K562 (cell line): ENCODE results near the gene EFNA5. TPM values are rescaled to one million over a fixed set of nuclear protein-coding genes. Genes with fewer than 3 reads are reported as not detected.

ENCODE experiments used
- ATAC-seq: fragments of 200-7000 bp; cut with Tn5 transposase; 3 replicates; pipeline ENCODE4 v1.9.1; 2020; ENCODE audit warnings: moderate library complexity
- BruUV-seq: library from RNA; stranded (reverse); fragments of 400-500 nt; replicated peaks from 2 replicates; lab custom pipeline; 2021; lab: Mats Ljungman, UMichigan
- CTCF ChIA-PET: fragments of 300-600 bp; formaldehyde crosslinking; extraction: SDS; loops from one replicate; lab custom pipeline; 2021; ENCODE audit warnings: low intra/inter-chr PET ratio; lab: Yijun Ruan, JAX
- POLR2A ChIA-PET: fragments of 300-600, 350-650 bp; sonication (Branson Sonifier 250); formaldehyde crosslinking; extraction: SDS; loops from one replicate; lab custom pipeline; 2021; ENCODE audit warnings: antibody characterized with exemption, inconsistent platforms; lab: Yijun Ruan, JAX
- DNase-seq, 4 experiments: peaks; one replicate each; pipeline versions ENCODE4 v3.0.0 to v3.0.0-alpha.2; 2011 to 2018; ENCODE audit warnings: low spot score in 3 of 4, mixed read lengths in 3 of 4; ENCODE audit errors: extremely low read depth in 1 of 4
- FAIRE-seq: peaks from 2 replicates; lab custom pipeline; 2011; peaks lifted over from hg19 to GRCh38; lab: Jason Lieb, UNC
- H2AFZ ChIP-seq: 2 replicates; pipeline ENCODE4 v1.6.0; 2011; ENCODE audit warnings: low read depth, low read length, control low read depth, inconsistent platforms
- H3K27ac ChIP-seq: fragments of 200-600 bp; 3 replicates; pipeline ENCODE4 v1.8.0; 2011; ENCODE audit warnings: low read depth, mild to moderate bottlenecking, control low read depth, inconsistent platforms, low read length, moderate library complexity, mixed read lengths; ENCODE audit errors: extremely low read depth
- H3K27me3 ChIP-seq, 2 experiments: fragments of 300-600 bp in 1 of 2; 2 replicates in 1 of 2; 3 replicates in 1 of 2; pipeline versions ENCODE4 v1.6.0 to v1.8.0; 2011; ENCODE audit warnings: inconsistent platforms in 2 of 2, low read length in 2 of 2, mild to moderate bottlenecking in 1 of 2, mixed read lengths in 1 of 2, moderate library complexity in 1 of 2; ENCODE audit not compliant: control insufficient read depth in 2 of 2, insufficient read depth in 2 of 2
- H3K36me3 ChIP-seq: fragments of 300-600 bp; 3 replicates; pipeline ENCODE4 v1.8.0; 2011; ENCODE audit warnings: mild to moderate bottlenecking, low read length, inconsistent platforms; ENCODE audit not compliant: control insufficient read depth, insufficient read depth
- H3K4me1 ChIP-seq, 2 experiments: fragments of 200-600 bp in 1 of 2; replicated peaks in 1 of 2; 2 replicates in 1 of 2; 3 replicates in 1 of 2; pipeline versions ENCODE4 v1.5.1 to v1.8.0; 2011; ENCODE audit warnings: inconsistent platforms in 2 of 2, low read length in 2 of 2, mild to moderate bottlenecking in 1 of 2, mixed read lengths in 1 of 2, moderate library complexity in 1 of 2; ENCODE audit not compliant: control insufficient read depth in 2 of 2, insufficient read depth in 2 of 2
- H3K4me2 ChIP-seq: 2 replicates; pipeline ENCODE4 v1.6.1; 2011; ENCODE audit warnings: low read length, control low read depth, inconsistent platforms, mixed read lengths; ENCODE audit not compliant: insufficient read depth
- H3K4me3 ChIP-seq: fragments of 200-600 bp; sonication (generic), shearing (Covaris generic); 2 replicates; pipeline ENCODE4 v1.5.1; 2016; ENCODE audit warnings: control low read depth, inconsistent platforms
- H3K79me2 ChIP-seq: fragments of 200-600 bp; 3 replicates; pipeline ENCODE4 v1.8.0; 2011; ENCODE audit warnings: low read length, inconsistent platforms; ENCODE audit not compliant: control insufficient read depth, insufficient read depth
- H3K9ac ChIP-seq, 2 experiments: 2 replicates each; pipeline versions ENCODE4 v1.6.0 to v1.6.1; 2011; ENCODE audit warnings: low read depth in 2 of 2, low read length in 2 of 2, control low read depth in 1 of 2, inconsistent platforms in 1 of 2, mild to moderate bottlenecking in 1 of 2, mixed read lengths in 1 of 2; ENCODE audit not compliant: insufficient read depth in 1 of 2
- H3K9me1 ChIP-seq: one replicate; pipeline ENCODE4 v1.6.0; 2011; ENCODE audit warnings: inconsistent platforms, mild to moderate bottlenecking, low read length, moderate library complexity; ENCODE audit not compliant: control insufficient read depth, insufficient read depth
- H3K9me3 ChIP-seq: replicated peaks from 2 replicates; pipeline ENCODE4 v1.5.1; 2011; ENCODE audit warnings: low read depth, low read length, inconsistent platforms; ENCODE audit not compliant: control insufficient read depth, insufficient read depth
- H4K20me1 ChIP-seq: replicated peaks from 2 replicates; pipeline ENCODE4 v1.6.1; 2011; ENCODE audit warnings: low read length, inconsistent platforms, mixed read lengths; ENCODE audit not compliant: control insufficient read depth, insufficient read depth
- ATF4 ChIP-seq: fragments of 450-650 bp; formaldehyde crosslinking; IDR thresholded peaks from 2 replicates; pipeline ENCODE4 v1.4.0; 2022; ENCODE audit warnings: mild to moderate bottlenecking, moderate library complexity
- PHF8 ChIP-seq: fragments of 200-600 bp; sonication (generic); IDR thresholded peaks from 2 replicates; pipeline ENCODE4 v1.6.1; 2012; ENCODE audit warnings: mixed run types, mild to moderate bottlenecking, inconsistent platforms, low read length, moderate library complexity, borderline replicate concordance
- POLR3A ChIP-seq: IDR thresholded peaks from 2 replicates; pipeline ENCODE4 v1.6.1; 2011; ENCODE audit warnings: borderline replicate concordance, mild to moderate bottlenecking, moderate library complexity; ENCODE audit not compliant: insufficient read length, insufficient read depth; ENCODE audit errors: extremely low read depth
- RFX5 ChIP-seq: IDR thresholded peaks from 2 replicates; pipeline ENCODE4 v1.6.1; 2011; ENCODE audit warnings: low read depth, mild to moderate bottlenecking, improper control_type of control experiment, low read length
- RFX7 ChIP-seq: fragments of 250-450 bp; sonication (Bioruptor Pico); IDR thresholded peaks from 2 replicates; pipeline ENCODE4 v1.5.1; 2021; ENCODE audit warnings: mild to moderate bottlenecking
- STAG1 ChIP-seq: sonication (generic); formaldehyde crosslinking; IDR thresholded peaks from 2 replicates; pipeline ENCODE4 v1.5.0; 2020; ENCODE audit warnings: missing genetic modification reagents, borderline replicate concordance
- TCF3 ChIP-seq: sonication (generic); formaldehyde crosslinking; IDR thresholded peaks from 2 replicates; pipeline ENCODE4 v1.4.0; 2020; ENCODE audit warnings: mild to moderate bottlenecking, missing genetic modification reagents
- TRIM28 ChIP-seq: fragments of 450-650 bp; IDR thresholded peaks from 2 replicates; pipeline ENCODE4 v1.6.1; 2017
- XRCC4 ChIP-seq: IDR thresholded peaks from one replicate; pipeline ENCODE4 v1.6.1; 2011; ENCODE audit not compliant: insufficient read depth, insufficient read length; ENCODE audit errors: extremely low read depth
- WGBS: fragments of 100-300 bp; shearing (Covaris generic); methylation state at CpG from one replicate; pipeline ENCODE4 v1.1.6; 2016; ENCODE audit warnings: low coverage, mixed read lengths; ENCODE audit not compliant: insufficient coverage; ENCODE audit errors: missing lambda C conversion rate; 5-methylcytosine and 5-hydroxymethylcytosine counted together
- in situ Hi-C: fragments of 300-500 bp; cut with MboI; formaldehyde crosslinking; loops from 4 replicates; pipeline ENCODE4 v1.15.0; 2018; ENCODE audit warnings: inconsistent platforms, mixed read lengths
- intact Hi-C: fragments of 100-400 bp; cut with micrococcal nuclease; formaldehyde crosslinking; loops from 2 replicates; pipeline ENCODE4 v1.14.2; 2022
- polyA plus RNA-seq, 8 experiments: library from polyadenylated mRNA; depleted of rRNA in 4 of 8; stranded (reverse) in 5 of 8; unstranded in 3 of 8; fragments of >200 nt; fragmentation: Nextera tagmentation in 2 of 8; fragmentation: Illumina TruSeq in 1 of 8; extraction: Ambion mirVana in 2 of 8; extraction: Trizol in 1 of 8; gene quantifications; 2 replicates each; pipeline versions ENCODE4 v1.2.1 to v1.2.3, GENCODE V29; 2011 to 2014; ENCODE audit warnings: inconsistent platforms in 1 of 8, missing spikeins in 1 of 8
- total RNA-seq, 7 experiments: library from RNA; depleted of rRNA in 6 of 7; stranded (reverse); fragments of >200 nt in 6 of 7; fragmentation: Illumina TruSeq in 2 of 7; extraction: Trizol in 2 of 7; gene quantifications; 2 replicates each; pipeline versions ENCODE4 v1.2.1 to v1.2.3, GENCODE V29; 2011 to 2021; ENCODE audit warnings: low replicate concordance in 1 of 7
- TF ChIP-seq, protein P1 (sequence below): fragments of 200-800 bp; sonication (Bioruptor generic); IDR thresholded peaks from 2 replicates; pipeline ENCODE4 v1.6.1; 2016; ENCODE audit warnings: missing genetic modification characterization, missing compliant biosample characterization
- TF ChIP-seq, protein P2 (sequence below): sonication (generic); formaldehyde crosslinking; IDR thresholded peaks from 2 replicates; pipeline ENCODE4 v1.8.0; 2022; ENCODE audit warnings: missing genetic modification reagents, mild to moderate bottlenecking, borderline replicate concordance
- TF ChIP-seq, protein P3 (sequence below): sonication (generic); IDR thresholded peaks from 2 replicates; pipeline ENCODE4 v1.6.1; 2016

The EFNA5 gene
- total and polyA plus RNA-seq, 9 of the 15 experiments (the other 6 are each of a cell fraction or from before 2014, with no cell fraction given), result 0.20 TPM; not detected in 8

DNA sequence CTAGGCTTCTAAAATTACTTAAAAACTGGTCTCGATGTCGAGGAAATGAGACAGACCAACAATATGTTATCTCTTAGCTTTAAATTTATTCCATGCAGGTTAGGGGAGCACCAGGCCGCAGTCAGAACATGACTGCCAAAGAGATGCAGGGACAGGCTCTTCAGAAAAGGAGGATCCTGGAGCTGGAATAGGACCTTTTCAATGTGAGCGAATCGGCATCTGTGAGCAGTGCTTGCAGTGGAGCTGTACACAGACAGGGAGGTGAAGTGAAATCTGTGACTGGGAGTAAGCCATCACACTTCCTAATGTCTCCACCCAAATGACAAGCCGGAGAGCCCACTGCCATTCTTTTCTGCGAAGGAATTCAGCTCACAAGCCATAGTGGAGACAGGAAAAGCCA lies 78.2 kb downstream of the EFNA5 start:
- WGBS, result 1% methylated on average over 7 of the region's 7 CpGs
- FAIRE-seq (no peak), ATAC-seq (no peak), DNase-seq (no peak)
- Histone ChIP-seq H3K79me2 (no peaks in the 10 kb centered on the region), H3K27ac (no peak overlapping the region), H3K36me3 (no peaks in the 10 kb centered on the region), H3K9me3 (no peaks in the 10 kb centered on the region), H3K27me3 (no peaks in the 10 kb centered on the region), H3K9me1 (no peaks in the 10 kb centered on the region), H3K4me3 (no peak overlapping the region), H2AFZ (no peak overlapping the region), H4K20me1 (no peaks in the 10 kb centered on the region), H3K4me2 (no peak overlapping the region), H3K4me1 (no peaks in the 10 kb centered on the region), H3K9ac (no peak overlapping the region)
- intact Hi-C loops (no loop called here), in situ Hi-C loops (no loop called here)
- no TSS peak for BruUV-seq
- CTCF ChIA-PET, result no interaction called here
- TF ChIP-seq, protein P1, sequence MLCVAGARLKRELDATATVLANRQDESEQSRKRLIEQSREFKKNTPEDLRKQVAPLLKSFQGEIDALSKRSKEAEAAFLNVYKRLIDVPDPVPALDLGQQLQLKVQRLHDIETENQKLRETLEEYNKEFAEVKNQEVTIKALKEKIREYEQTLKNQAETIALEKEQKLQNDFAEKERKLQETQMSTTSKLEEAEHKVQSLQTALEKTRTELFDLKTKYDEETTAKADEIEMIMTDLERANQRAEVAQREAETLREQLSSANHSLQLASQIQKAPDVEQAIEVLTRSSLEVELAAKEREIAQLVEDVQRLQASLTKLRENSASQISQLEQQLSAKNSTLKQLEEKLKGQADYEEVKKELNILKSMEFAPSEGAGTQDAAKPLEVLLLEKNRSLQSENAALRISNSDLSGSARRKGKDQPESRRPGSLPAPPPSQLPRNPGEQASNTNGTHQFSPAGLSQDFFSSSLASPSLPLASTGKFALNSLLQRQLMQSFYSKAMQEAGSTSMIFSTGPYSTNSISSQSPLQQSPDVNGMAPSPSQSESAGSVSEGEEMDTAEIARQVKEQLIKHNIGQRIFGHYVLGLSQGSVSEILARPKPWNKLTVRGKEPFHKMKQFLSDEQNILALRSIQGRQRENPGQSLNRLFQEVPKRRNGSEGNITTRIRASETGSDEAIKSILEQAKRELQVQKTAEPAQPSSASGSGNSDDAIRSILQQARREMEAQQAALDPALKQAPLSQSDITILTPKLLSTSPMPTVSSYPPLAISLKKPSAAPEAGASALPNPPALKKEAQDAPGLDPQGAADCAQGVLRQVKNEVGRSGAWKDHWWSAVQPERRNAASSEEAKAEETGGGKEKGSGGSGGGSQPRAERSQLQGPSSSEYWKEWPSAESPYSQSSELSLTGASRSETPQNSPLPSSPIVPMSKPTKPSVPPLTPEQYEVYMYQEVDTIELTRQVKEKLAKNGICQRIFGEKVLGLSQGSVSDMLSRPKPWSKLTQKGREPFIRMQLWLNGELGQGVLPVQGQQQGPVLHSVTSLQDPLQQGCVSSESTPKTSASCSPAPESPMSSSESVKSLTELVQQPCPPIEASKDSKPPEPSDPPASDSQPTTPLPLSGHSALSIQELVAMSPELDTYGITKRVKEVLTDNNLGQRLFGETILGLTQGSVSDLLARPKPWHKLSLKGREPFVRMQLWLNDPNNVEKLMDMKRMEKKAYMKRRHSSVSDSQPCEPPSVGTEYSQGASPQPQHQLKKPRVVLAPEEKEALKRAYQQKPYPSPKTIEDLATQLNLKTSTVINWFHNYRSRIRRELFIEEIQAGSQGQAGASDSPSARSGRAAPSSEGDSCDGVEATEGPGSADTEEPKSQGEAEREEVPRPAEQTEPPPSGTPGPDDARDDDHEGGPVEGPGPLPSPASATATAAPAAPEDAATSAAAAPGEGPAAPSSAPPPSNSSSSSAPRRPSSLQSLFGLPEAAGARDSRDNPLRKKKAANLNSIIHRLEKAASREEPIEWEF (CRISPR knock-in tag), result no peak
- TF ChIP-seq, protein P2, sequence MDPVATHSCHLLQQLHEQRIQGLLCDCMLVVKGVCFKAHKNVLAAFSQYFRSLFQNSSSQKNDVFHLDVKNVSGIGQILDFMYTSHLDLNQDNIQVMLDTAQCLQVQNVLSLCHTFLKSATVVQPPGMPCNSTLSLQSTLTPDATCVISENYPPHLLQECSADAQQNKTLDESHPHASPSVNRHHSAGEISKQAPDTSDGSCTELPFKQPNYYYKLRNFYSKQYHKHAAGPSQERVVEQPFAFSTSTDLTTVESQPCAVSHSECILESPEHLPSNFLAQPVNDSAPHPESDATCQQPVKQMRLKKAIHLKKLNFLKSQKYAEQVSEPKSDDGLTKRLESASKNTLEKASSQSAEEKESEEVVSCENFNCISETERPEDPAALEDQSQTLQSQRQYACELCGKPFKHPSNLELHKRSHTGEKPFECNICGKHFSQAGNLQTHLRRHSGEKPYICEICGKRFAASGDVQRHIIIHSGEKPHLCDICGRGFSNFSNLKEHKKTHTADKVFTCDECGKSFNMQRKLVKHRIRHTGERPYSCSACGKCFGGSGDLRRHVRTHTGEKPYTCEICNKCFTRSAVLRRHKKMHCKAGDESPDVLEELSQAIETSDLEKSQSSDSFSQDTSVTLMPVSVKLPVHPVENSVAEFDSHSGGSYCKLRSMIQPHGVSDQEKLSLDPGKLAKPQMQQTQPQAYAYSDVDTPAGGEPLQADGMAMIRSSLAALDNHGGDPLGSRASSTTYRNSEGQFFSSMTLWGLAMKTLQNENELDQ (CRISPR knock-in tag), result no peak
- no peak for TF ChIP-seq TCF3 (CRISPR knock-in tag)
- TF ChIP-seq STAG1 (CRISPR knock-in tag), result no peak
- TF ChIP-seq POLR3A, result no peak
- TF ChIP-seq ATF4 (CRISPR knock-in tag), result no peak
- no peak for TF ChIP-seq PHF8
- TF ChIP-seq TRIM28, result no peak
- no peak for TF ChIP-seq XRCC4
- TF ChIP-seq RFX5, result no peak
- TF ChIP-seq RFX7 (CRISPR knock-in tag), result no peak
- TF ChIP-seq, protein P3, sequence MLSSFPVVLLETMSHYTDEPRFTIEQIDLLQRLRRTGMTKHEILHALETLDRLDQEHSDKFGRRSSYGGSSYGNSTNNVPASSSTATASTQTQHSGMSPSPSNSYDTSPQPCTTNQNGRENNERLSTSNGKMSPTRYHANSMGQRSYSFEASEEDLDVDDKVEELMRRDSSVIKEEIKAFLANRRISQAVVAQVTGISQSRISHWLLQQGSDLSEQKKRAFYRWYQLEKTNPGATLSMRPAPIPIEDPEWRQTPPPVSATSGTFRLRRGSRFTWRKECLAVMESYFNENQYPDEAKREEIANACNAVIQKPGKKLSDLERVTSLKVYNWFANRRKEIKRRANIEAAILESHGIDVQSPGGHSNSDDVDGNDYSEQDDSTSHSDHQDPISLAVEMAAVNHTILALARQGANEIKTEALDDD, result no peak
- POLR2A ChIA-PET, result interaction anchor here (1.2 kb wide), 1 partner anchor 10 kb away, joined by 3 read pairs; no protein-coding TSS in a partner anchor
